SKM-1 treated with dmso at 0.1 percent for 144 hours (cell line): ENCODE measurements around the gene UPK1A.
"Not testable (repeated sequence)": the region's sequence is repeated elsewhere in the genome, so short reads cannot be mapped to it uniquely, and the experiment has no call there.

Source experiments
- DNase-seq: peaks from one replicate; lab custom pipeline; 2025; ENCODE audit not compliant: unreplicated experiment; lab: John Stamatoyannopoulos, UW

UPK1A gene

GRCh38 chr19:35644206-35644986, 21.9 kb upstream of the UPK1A start:
- DNase-seq: peak; percentile 94

- DNase-seq: peak; percentile 73
Measured at GRCh38 chr19:35644987-35645679, 21.2 kb upstream of the UPK1A start.

GRCh38 chr19:35645680-35646511, 20.4 kb upstream of the UPK1A start:
- DNase-seq: no peak

- DNase-seq: peak; percentile 98
Measured at GRCh38 chr19:35648017-35648961, 18.0 kb upstream of the UPK1A start, which contains the start of gene COX6B1. Gene COX6B1 (plus strand): TSS chr19:35648323. CDS start chr19:35651244, 2,921 bp downstream.

- DNase-seq: no peak
Measured at GRCh38 chr19:35650581-35650980, 15.7 kb upstream of the UPK1A start.

GRCh38 chr19:35654828-35655227, 11.5 kb upstream of the UPK1A start:
- not testable (repeated sequence) for DNase-seq

- no peak for DNase-seq
Measured at GRCh38 chr19:35655600-35655999, 10.7 kb upstream of the UPK1A start.

GRCh38 chr19:35656700-35657099, 9.6 kb upstream of the UPK1A start:
- DNase-seq: no peak

- no peak for DNase-seq
Measured at GRCh38 chr19:35657904-35658700, 8.2 kb upstream of the UPK1A start.

- DNase-seq: no peak
Measured at GRCh38 chr19:35661995-35662340, 4.3 kb upstream of the UPK1A start.

- no peak for DNase-seq
Measured at GRCh38 chr19:35663981-35664380, 2.3 kb upstream of the UPK1A start.

GRCh38 chr19:35665157-35665556, 1.2 kb upstream of the UPK1A start:
- no peak for DNase-seq

GRCh38 chr19:35665604-35666003, 713 bp upstream of the UPK1A start:
- DNase-seq: no peak

- DNase-seq: no peak
Measured at GRCh38 chr19:35669566-35669965, 3.2 kb downstream of the UPK1A start.

GRCh38 chr19:35669974-35670373, 3.7 kb downstream of the UPK1A start:
- no peak for DNase-seq

GRCh38 chr19:35670686-35671085, 4.4 kb downstream of the UPK1A start:
- DNase-seq: no peak

GRCh38 chr19:35671818-35672217, 5.5 kb downstream of the UPK1A start:
- DNase-seq: no peak

- no peak for DNase-seq
Measured at GRCh38 chr19:35673121-35673804, 6.9 kb downstream of the UPK1A start.

GRCh38 chr19:35675589-35676140, 9.3 kb downstream of the UPK1A start:
- no peak for DNase-seq
